GM23248 (cell line): ENCODE results near the gene NFATC2. TPM values are rescaled to one million over a fixed set of nuclear protein-coding genes. Genes with fewer than 3 reads are reported as not detected.

ENCODE experiments used
- DNase-seq: peaks from one replicate; pipeline ENCODE4 v3.0.0-alpha.2; 2015
- H2AFZ ChIP-seq: fragments of 200-600 bp; sonication (generic); 2 replicates; pipeline ENCODE4 v1.6.1; 2016; ENCODE audit warnings: antibody characterized with exemption
- H3F3A ChIP-seq: fragments of 200-600 bp; sonication (generic); 2 replicates; pipeline ENCODE4 v1.6.1; 2016; ENCODE audit warnings: mild to moderate bottlenecking, antibody characterized with exemption, mixed run types; ENCODE audit not compliant: insufficient read depth
- H3K27ac ChIP-seq: fragments of 200-600 bp; sonication (generic); 2 replicates; pipeline ENCODE4 v1.5.1; 2016; ENCODE audit warnings: mild to moderate bottlenecking
- H3K27me3 ChIP-seq: fragments of 200-600 bp; sonication (generic); replicated peaks from 2 replicates; pipeline ENCODE4 v1.6.1; 2016; ENCODE audit warnings: mild to moderate bottlenecking; ENCODE audit not compliant: insufficient read depth
- H3K36me3 ChIP-seq: fragments of 200-600 bp; sonication (generic); 2 replicates; pipeline ENCODE4 v1.6.1; 2016; ENCODE audit warnings: low read depth, mild to moderate bottlenecking
- H3K4me1 ChIP-seq: fragments of 200-600 bp; sonication (generic); 2 replicates; pipeline ENCODE4 v1.6.1; 2016; ENCODE audit warnings: mild to moderate bottlenecking; ENCODE audit not compliant: insufficient read depth
- H3K4me2 ChIP-seq: fragments of 200-600 bp; sonication (generic); one replicate; pipeline ENCODE4 v1.6.1; 2016; ENCODE audit warnings: mild to moderate bottlenecking; ENCODE audit not compliant: unreplicated experiment
- H3K4me3 ChIP-seq: fragments of 200-600 bp; sonication (generic); 2 replicates; pipeline ENCODE4 v1.5.1; 2016; ENCODE audit warnings: mild to moderate bottlenecking
- H3K79me2 ChIP-seq: fragments of 200-600 bp; sonication (generic); 2 replicates; pipeline ENCODE4 v1.6.1; 2016; ENCODE audit warnings: mild to moderate bottlenecking; ENCODE audit not compliant: insufficient read depth
- H3K9ac ChIP-seq: fragments of 200-600 bp; sonication (generic); 2 replicates; pipeline ENCODE4 v1.6.1; 2016; ENCODE audit warnings: mild to moderate bottlenecking
- H3K9me2 ChIP-seq: fragments of 200-600 bp; sonication (generic); 2 replicates; pipeline ENCODE4 v1.6.1; 2016; ENCODE audit warnings: mixed run types, mild to moderate bottlenecking, moderate library complexity; ENCODE audit not compliant: insufficient read depth
- H3K9me3 ChIP-seq: fragments of 200-600 bp; sonication (generic); one replicate; pipeline ENCODE4 v1.6.1; 2017; ENCODE audit warnings: low read depth
- H4K20me1 ChIP-seq: fragments of 200-600 bp; sonication (generic); 2 replicates; pipeline ENCODE4 v1.6.0; 2016; ENCODE audit not compliant: insufficient read depth
- EZH2 ChIP-seq: fragments of 200-600 bp; sonication (generic); IDR thresholded peaks from 2 replicates; pipeline ENCODE4 v1.6.1; 2018; ENCODE audit warnings: antibody characterized with exemption, mild to moderate bottlenecking; ENCODE audit not compliant: insufficient read depth, poor library complexity, severe bottlenecking
- EZH2phosphoT487 ChIP-seq: fragments of 200-600 bp; sonication (generic); IDR thresholded peaks from 2 replicates; pipeline ENCODE4 v1.6.1; 2018; ENCODE audit warnings: antibody characterized with exemption, moderate library complexity, mild to moderate bottlenecking, low read depth; ENCODE audit not compliant: insufficient read depth
- WGBS, 2 experiments: methylation state at CpG; one replicate each; pipeline ENCODE4 v1.1.6; 2015 to 2017; ENCODE audit warnings: low lambda C conversion rate in 2 of 2, low coverage in 1 of 2; ENCODE audit errors: missing lambda C conversion rate in 2 of 2; 5-methylcytosine and 5-hydroxymethylcytosine counted together
- in situ Hi-C: fragments of 300-500 bp; cut with MboI; formaldehyde crosslinking; loops from 2 replicates; pipeline ENCODE4 v1.15.0; 2020
- microRNA-seq: library from miRNA; unstranded; fragments of <30 nt; microRNA quantifications from one replicate; pipeline ENCODE4, GENCODE V29; 2016; ENCODE audit warnings: borderline number of aligned reads
- polyA plus RNA-seq: library from polyadenylated mRNA; unstranded; fragments of >200 nt; fragmentation: Nextera tagmentation; extraction: Ambion mirVana; gene quantifications from 2 replicates; pipeline ENCODE4 v1.2.1, GENCODE V29; 2016
- small RNA-seq: library from RNA; depleted of rRNA; stranded (forward); fragments of <200 nt; gene quantifications from one replicate; pipeline ENCODE3, GENCODE V24; 2014; ENCODE audit warnings: low read depth, low replicate concordance
- total RNA-seq: library from RNA; depleted of rRNA; stranded (reverse); fragments of >200 nt; shearing (Covaris generic); gene quantifications from 2 replicates; pipeline ENCODE4 v1.2.3, GENCODE V29; 2014; rRNA removed

NFATC2 gene
- total and polyA plus RNA-seq, 2 experiments from 2014 or later: 0.11 to 0.14 TPM

DNA sequence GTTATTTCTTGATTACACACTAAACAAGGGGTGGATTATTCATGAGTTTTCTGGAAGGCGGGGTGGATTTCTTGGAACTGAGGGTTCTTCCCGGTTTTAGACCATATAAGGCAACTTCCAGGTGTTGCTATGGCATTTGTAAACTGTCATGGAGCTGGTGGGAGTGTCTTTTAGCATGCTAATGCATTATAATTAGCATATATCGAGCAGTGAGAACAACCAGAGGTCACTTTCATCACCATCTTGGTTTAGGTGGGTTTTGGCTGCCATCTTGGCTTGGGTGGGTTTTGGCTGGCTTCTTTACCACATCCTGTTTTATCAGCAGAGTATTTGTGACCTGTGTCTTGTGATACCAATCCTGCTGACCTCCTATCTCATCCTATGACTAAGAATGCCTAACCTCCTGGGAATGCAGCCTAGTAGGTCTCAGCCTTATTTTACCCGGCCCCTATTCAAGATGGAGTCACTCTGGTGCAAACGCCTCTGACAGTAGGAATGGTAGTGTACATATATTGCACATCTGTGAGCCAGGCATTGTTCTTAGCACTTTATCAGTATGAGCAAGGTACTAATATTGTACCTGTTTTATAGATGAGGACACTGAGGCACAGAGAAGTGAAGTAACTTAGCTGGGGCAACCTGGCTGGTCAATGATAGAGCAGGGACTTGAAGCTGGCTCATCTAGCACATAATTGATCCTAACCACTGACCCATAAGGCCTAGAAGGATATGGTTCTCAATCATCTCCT, 203.7 kb downstream of the NFATC2 start:
- 86 to 96% methylated on average over 5 of the region's 5 CpGs for WGBS, 2 experiments
- TF ChIP-seq EZH2phosphoT487 (no peak), EZH2 (no peak)
- Histone ChIP-seq H3K9me2 (no peaks in the 10 kb centered on the region), H3K4me1 (peaks cover 9% of the 10 kb centered on the region), H2AFZ (no peak overlapping the region), H3K36me3 (no peaks in the 10 kb centered on the region), H3K79me2 (no peaks in the 10 kb centered on the region), H3K27me3 (no peaks in the 10 kb centered on the region), H3K9me3 (no peaks in the 10 kb centered on the region), H4K20me1 (no peaks in the 10 kb centered on the region), H3K4me3 (no peak overlapping the region), H3K4me2 (no peak overlapping the region), H3K27ac (no peak overlapping the region), H3F3A (peaks cover 29% of the 10 kb centered on the region), H3K9ac (no peak overlapping the region)
- in situ Hi-C loops: no loop called here
- DNase-seq: peak; percentile 35

GRCh38 chr20:51337126-51337805, 205.3 kb downstream of the NFATC2 start:
- no peaks in the 10 kb centered on the region for H3K79me2 ChIP-seq
- no peak overlapping the region for H3K4me2 ChIP-seq
- H3K27me3 ChIP-seq: no peaks in the 10 kb centered on the region
- H3K9me2 ChIP-seq: no peaks in the 10 kb centered on the region
- no peak for DNase-seq
- no peaks in the 10 kb centered on the region for H4K20me1 ChIP-seq
- in situ Hi-C loops: no loop called here
- WGBS, 2 experiments: 80 to 89% methylated on average over 3 of the region's 3 CpGs
- H3K9ac ChIP-seq: no peak overlapping the region
- H3K27ac ChIP-seq: no peak overlapping the region
- no peak overlapping the region for H3K4me3 ChIP-seq
- no peak overlapping the region for H2AFZ ChIP-seq
- H3K9me3 ChIP-seq: no peaks in the 10 kb centered on the region
- peaks cover 29% of the 10 kb centered on the region for H3F3A ChIP-seq
- H3K36me3 ChIP-seq: no peaks in the 10 kb centered on the region
- H3K4me1 ChIP-seq: peaks cover 9% of the 10 kb centered on the region
- no peak for TF ChIP-seq EZH2phosphoT487
- TF ChIP-seq EZH2: no peak

Small RNA genes lying within 50 kb of the gene (microRNA-seq; reads per million reads assigned to microRNA genes)
- gene MIR3194: not detected

Small RNA genes lying within 50 kb of the gene (small RNA-seq; reads per million reads assigned to genes)
- not detected for gene MIR3194

Other genes with a start within 250 kb of the NFATC2 start
- gene ATP9A, start 225.7 kb upstream of the NFATC2 start, total RNA-seq: 14.2 and 15.9 TPM in 2 replicates
- 6.7 and 6.9 TPM in 2 replicates for gene ATP9A, start 225.7 kb upstream of the NFATC2 start, polyA plus RNA-seq